GM21447 (cell line): ENCODE results near the gene ATRNL1.

Source experiments
- ATAC-seq: cut with Tn5 transposase; IDR thresholded peaks from one replicate; pipeline ENCODE4 v1.9.1; 2021; ENCODE audit not compliant: unreplicated experiment

Gene ATRNL1

GRCh38 chr10:115830265-115830970 is 737.3 kb downstream of the ATRNL1 start:
- no peak for ATAC-seq

GRCh38 chr10:115831016-115831415 is 737.9 kb downstream of the ATRNL1 start:
- no peak for ATAC-seq

DNA sequence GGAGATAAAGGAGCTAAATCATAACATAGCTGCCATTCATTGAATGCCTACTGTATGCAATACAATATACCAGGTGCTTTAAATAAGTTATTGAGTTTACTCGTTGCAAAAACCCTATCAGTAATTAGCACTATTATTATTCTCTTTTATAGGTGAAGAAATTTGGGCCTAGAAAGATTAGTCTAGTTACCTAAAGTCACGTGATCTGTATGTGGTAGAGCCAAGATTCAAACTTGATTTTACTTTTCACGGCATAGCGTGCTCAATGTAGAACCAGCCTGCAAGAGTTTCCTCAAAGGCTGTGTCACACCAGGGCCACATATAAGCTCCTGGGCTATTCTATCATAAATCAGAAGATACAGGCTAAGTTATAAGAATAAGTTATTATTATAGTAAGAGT is 740.0 kb downstream of the ATRNL1 start:
- no peak for ATAC-seq

GRCh38 chr10:115844591-115844990 is 751.4 kb downstream of the ATRNL1 start:
- ATAC-seq = no peak

- ATAC-seq = no peak
These were observed 752.8 kb downstream of the ATRNL1 start for GRCh38 chr10:115845921-115846320.

DNA sequence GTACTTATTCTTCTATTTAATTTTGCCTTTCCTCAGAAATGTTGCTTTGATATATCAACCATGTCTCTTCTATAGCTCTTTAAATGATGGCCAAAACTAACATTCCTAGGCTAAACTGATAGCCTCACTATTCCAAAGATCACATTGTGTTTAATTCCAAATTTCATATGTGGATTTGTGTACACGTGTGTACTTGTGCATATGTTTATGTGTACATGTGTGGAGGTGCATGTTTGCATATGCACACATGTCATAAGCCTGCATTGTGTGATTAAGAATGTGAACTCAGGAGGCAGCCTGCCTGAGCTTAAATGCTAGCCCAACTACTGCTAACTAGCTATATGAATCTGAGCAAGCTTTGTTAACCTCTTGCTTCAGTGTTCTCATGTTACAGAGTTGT is 753.4 kb downstream of the ATRNL1 start:
- no peak for ATAC-seq

- no peak for ATAC-seq
These were observed 756.0 kb downstream of the ATRNL1 start for GRCh38 chr10:115849197-115849596.

- no peak for ATAC-seq
These were observed 757.5 kb downstream of the ATRNL1 start for GRCh38 chr10:115850666-115851065.

DNA sequence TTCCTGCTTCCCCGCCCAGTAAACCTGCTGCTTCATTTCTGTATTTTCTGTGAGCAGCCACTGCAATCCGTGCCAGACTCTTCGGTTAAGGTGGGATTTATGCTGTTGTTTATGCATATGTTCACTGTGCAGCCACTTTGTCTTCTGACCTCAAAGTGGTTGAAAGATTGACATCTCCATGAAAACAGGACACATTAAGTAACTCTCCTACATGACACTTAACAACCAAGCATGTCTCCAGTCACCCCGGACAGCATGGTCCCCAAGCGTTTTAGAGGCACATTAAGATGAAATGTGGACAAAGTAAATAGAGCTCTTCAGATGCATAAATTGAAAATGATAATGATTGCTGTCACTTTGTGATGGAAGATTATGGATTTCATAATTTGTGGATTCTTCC is 758.5 kb downstream of the ATRNL1 start:
- no peak for ATAC-seq

DNA sequence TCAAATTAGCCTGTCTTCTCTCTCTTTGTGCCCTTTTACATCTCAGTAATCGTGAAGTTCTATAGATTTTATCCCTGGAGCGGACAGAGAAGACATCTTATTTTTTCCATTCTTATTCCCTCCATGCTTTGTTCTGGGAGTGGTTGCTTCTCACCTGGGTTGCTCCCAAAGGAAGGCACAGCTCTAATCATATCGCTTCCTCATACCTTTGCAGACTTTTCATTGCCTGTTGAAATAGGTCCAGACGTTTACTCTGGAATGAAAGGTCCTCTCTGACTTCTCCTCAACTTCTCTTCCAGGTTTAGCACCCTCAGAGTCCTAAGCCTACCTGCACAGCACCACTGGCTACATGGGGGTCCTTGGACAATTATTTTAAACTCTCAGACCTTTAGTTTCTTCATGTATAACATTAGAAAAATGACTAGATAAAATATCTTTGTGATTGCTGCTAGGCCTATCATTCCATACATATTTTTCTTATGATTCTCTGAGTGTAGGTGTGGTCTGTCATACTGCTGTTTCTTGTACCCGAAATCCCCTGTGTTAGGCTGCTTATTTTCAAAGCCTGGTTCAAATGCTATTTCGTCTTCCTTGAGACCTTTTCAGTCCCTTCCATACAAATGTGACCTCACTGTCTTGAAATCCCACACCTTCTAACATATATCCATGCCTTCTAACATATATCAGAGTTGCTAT is 761.7 kb downstream of the ATRNL1 start:
- ATAC-seq = no peak

DNA sequence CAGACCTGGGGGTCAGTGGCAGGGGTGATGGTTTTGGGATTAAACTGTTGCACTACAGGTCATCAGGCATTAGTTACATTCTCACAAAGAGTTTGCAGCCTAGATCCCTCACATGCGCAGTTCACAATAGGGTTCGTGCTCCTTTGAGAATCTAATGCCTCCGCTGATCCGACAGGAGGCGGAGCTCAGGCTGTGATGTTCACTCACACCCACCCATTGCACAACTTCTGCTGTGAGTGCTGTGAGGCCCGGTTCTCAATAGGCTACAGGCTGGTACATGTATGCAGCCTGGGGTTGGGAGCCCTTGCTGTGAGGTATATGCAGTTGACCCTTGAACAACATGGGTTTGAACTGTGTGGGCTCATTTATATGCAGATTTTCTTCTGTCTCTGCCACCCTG is 763.4 kb downstream of the ATRNL1 start:
- no peak for ATAC-seq

GRCh38 chr10:115857856-115858255 is 764.7 kb downstream of the ATRNL1 start:
- ATAC-seq = no peak

DNA sequence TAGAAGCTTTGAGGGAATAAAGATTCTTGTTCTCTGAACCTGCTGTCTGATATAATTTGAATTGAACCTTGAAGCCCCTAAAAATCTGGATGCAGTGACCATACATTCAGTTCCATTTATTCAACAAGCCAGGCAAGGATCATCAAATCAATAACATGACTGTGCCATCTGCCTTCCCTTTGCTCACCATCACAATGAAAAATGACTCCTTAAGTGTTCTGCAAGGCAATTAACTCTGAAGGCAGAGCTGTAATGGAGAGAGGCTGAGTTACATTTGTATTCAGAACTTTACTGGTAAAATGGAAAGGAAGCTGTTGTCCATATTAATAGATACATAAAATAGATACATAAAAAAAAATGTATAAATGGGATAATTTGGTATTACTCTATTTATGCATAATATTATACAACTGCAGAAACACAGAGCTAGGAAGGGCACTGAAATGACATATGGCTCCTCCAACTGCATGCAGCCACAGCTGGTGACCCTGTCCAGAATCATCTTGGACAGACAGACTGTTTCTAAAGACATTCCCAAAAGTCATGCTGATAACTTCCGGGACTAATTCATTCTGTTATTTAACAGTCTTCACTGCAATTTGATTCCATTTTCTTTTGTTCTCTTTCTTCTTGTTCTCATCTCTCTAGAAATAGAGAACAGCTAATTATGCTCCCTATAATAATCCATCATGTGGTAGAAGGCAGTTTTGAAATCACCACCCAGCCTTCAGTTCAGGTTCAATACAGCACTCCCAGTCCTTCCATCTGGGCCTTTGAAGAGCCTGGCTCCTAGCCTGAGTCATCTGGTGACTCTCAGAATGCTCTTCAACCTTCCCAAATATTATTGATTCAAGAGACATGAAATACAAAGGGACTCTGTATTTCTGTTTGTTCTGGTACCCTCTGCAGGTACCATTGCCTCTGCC is 767.3 kb downstream of the ATRNL1 start:
- no peak for ATAC-seq

- no peak for ATAC-seq
These were observed 768.3 kb downstream of the ATRNL1 start for GRCh38 chr10:115861455-115861854.

GRCh38 chr10:115861864-115862263 is 768.7 kb downstream of the ATRNL1 start:
- no peak for ATAC-seq

DNA sequence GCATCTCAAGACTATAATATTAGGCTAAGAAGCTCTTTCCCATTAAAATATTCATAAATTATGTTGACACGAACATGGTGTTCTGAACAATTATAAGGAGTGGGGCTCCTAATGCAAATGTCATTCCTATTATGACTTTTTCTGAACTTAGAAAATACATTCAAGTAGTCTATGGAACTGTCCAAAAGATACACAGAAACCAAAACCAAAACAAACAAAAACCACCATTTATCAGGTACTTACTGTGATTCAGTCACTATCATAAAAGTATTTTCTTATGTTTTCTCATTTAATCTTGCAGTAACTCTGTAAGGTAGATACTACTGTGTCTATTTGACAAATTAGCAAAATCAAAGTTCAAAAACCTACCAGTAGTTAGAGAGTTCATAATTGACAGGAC is 773.0 kb downstream of the ATRNL1 start:
- ATAC-seq = no peak

DNA sequence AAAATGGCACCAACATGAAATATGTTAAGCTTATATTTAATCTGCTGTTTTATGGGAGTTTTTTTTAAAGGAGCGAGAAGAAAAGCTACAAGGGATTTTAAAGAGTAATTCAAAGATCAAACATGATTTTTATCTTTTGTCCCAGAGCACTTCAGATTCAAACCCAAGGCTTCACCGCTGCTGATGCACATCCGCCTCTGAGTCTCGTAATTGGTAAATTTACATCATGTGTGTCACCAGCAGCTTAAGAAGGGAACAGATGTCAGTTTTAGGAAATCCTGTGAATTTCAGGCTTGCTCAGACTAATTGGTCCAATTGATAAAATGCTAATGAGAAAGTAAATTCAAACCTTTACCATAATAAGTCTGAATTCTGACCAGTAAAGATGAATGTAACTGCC is 773.5 kb downstream of the ATRNL1 start:
- ATAC-seq = no peak

DNA sequence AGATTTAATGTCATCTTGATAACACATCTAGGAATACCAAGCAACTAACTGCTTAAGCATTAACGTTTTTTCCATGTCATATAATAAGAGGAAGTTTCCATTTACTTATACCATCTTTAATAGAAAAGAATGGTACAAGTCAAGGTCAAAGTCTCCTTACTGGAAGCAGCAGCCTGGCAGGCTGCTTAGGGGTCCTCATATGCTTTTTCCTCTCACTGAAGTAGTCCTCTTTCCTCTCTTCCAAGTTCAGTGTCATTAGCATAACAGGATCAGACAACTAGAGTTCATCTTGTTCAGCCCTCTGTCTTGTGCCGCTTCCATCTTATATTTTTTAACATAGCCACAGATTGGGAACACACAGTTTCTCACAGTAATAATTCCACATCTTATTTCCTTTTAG is 774.1 kb downstream of the ATRNL1 start:
- no peak for ATAC-seq

DNA sequence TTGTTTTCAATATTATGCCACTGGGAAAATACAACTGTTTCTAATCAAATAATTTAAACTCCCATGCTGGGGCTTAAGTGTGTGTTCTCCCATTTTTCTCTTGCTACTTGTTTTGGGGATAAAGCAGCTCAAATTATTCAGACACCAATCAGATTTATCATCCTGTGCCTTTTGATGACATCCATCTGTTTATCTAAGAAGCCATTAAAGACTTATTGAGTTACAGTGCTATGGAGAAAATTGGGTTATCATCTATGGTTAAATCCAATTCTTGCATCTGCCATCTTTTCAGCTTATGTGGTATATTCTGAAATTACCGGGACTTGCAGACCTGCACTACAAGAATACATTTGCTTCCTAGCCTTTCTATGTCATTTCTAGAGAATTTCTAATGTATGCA is 778.7 kb downstream of the ATRNL1 start:
- ATAC-seq = no peak

DNA sequence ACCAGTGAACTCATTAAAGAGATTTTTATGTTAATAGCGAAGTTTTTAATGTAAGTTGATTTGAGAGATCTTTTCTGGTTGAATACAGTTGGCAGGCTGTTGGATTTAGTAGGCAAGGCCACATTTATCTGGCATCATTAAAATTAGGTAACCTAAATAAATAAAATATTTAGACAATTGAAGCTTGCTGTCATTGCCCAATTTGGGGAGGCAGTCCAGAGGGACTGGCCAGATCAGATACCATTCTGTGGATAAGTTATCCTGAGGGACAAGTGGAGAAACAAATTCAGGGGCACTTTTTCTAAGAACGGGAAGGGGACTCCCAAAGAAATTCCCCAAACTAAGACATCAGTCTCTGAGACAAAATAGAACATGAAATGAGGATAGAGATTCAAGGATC is 782.0 kb downstream of the ATRNL1 start:
- ATAC-seq = no peak

DNA sequence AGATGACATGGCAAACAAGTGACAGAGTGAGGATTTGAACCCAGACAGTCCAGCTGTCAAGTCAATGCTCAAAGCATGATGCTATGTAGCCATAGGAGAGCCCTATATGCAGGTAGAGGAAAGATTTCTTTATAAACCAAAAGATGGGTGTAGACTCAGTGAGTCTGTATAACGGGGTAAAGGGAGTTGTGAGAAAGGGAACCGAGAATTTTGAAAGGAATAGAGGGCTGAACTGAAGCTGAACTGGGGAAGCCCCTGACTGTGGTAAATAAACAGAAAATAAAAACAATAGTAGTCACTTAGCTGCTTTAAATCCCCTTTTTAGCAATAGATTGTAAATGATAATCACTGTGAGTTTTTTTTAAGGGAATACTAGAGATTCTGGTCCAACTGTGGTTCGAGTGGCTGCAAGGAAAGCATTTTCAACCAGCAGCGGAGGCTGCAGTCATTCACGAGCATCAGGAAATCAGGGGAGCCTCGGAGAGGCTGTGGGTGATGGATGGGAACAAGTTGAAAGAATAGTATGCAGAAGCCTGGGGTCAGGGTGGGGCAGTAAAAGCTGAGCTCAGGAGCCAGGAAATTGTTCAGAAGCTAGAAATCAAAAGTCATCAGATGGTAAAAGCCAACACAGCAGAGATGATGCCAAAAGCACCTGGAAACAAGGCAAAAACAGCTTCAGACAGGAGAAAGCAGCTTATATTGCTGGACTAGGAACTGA is 786.4 kb downstream of the ATRNL1 start:
- peak; percentile 72 for ATAC-seq
